WTC11 (cell line): Measurements from ENCODE around the gene DCLK2.

Source experiments
- ATF2 ChIP-seq: sonication (generic); formaldehyde crosslinking; IDR thresholded peaks from 2 replicates; pipeline ENCODE4 v1.8.1; 2022; ENCODE audit warnings: low read depth, missing genetic modification reagents, borderline replicate concordance
- CTCF ChIP-seq: fragments of 200-600 bp; IDR thresholded peaks from 2 replicates; pipeline ENCODE4 v1.8.0; 2022; ENCODE audit warnings: antibody characterized with exemption
- ESRRA ChIP-seq: sonication (generic); formaldehyde crosslinking; IDR thresholded peaks from 2 replicates; pipeline ENCODE4 v1.8.1; 2022; ENCODE audit warnings: mild to moderate bottlenecking, missing genetic modification reagents, borderline replicate concordance
- GRHL2 ChIP-seq: fragments of 250-450 bp; sonication (Bioruptor Pico); IDR thresholded peaks from 2 replicates; pipeline ENCODE4 v1.8.0; 2022; ENCODE audit warnings: mild to moderate bottlenecking, moderate library complexity; ENCODE audit not compliant: insufficient replicate concordance, severe bottlenecking
- IRF1 ChIP-seq: sonication (generic); formaldehyde crosslinking; IDR thresholded peaks from 2 replicates; pipeline ENCODE4 v1.8.0; 2023; ENCODE audit warnings: missing genetic modification reagents
- JUN ChIP-seq: sonication (generic); formaldehyde crosslinking; IDR thresholded peaks from 2 replicates; pipeline ENCODE4 v1.8.0; 2023; ENCODE audit warnings: mild to moderate bottlenecking, missing genetic modification reagents
- KAT7 ChIP-seq: sonication (generic); formaldehyde crosslinking; IDR thresholded peaks from 2 replicates; pipeline ENCODE4 v1.8.1; 2023; ENCODE audit warnings: missing genetic modification reagents, mild to moderate bottlenecking, borderline replicate concordance
- MAX ChIP-seq: sonication (generic); formaldehyde crosslinking; IDR thresholded peaks from 2 replicates; pipeline ENCODE4 v1.8.0; 2022; ENCODE audit warnings: mild to moderate bottlenecking, missing genetic modification reagents
- TEAD4 ChIP-seq: sonication (generic); formaldehyde crosslinking; IDR thresholded peaks from 2 replicates; pipeline ENCODE4 v1.8.0; 2022; ENCODE audit warnings: mild to moderate bottlenecking, missing genetic modification reagents
- ZBTB43 ChIP-seq: sonication (generic); formaldehyde crosslinking; IDR thresholded peaks from 2 replicates; pipeline ENCODE4 v1.8.1; 2023; ENCODE audit warnings: mild to moderate bottlenecking, missing genetic modification reagents
- ZNF138 ChIP-seq: sonication (generic); formaldehyde crosslinking; conservative IDR thresholded peaks from 2 replicates; pipeline ENCODE4 v1.8.1; 2022; ENCODE audit warnings: mild to moderate bottlenecking, moderate library complexity, missing genetic modification reagents

GRCh38 chr4:150033081-150033480, 45.2 kb upstream of the DCLK2 start:
- TF ChIP-seq ESRRA (no peak), CTCF (no peak), KAT7 (CRISPR knock-in tag) (no peak), ZNF138 (CRISPR knock-in tag) (no peak), IRF1 (CRISPR knock-in tag) (no peak), ATF2 (CRISPR knock-in tag) (no peak), GRHL2 (no peak), MAX (no peak), TEAD4 (CRISPR knock-in tag) (no peak), JUN (CRISPR knock-in tag) (no peak), ZBTB43 (CRISPR knock-in tag) (no peak)
